Naive thymus-derived CD4-positive, alpha-beta T cell (primary cell): Measurements from ENCODE around the gene MYOM1. TPM values are rescaled to one million over a fixed set of nuclear protein-coding genes. Genes with fewer than 3 reads are reported as not detected.

Source experiments
- ATAC-seq: fragments of 150-1000 bp; cut with Tn5 transposase; 2 replicates; pipeline ENCODE4 v1.10.0; 2021; ENCODE audit warnings: mild to moderate bottlenecking, moderate library complexity
- CTCF ChIA-PET: fragments of 350-600 bp; sonication (Branson Sonifier 250); formaldehyde crosslinking; loops from one replicate; lab custom pipeline; 2021; ENCODE audit warnings: antibody characterized with exemption; lab: Charles Lee
- POLR2A ChIA-PET: fragments of 350-600 bp; sonication (Branson Sonifier 250); formaldehyde crosslinking; loops from one replicate; lab custom pipeline; 2021; ENCODE audit warnings: antibody characterized with exemption, inconsistent platforms; lab: Charles Lee
- DNase-seq, 9 donors: peaks; one replicate each; pipeline versions ENCODE4 v3.0.0 to v3.0.0-alpha.2; 2020 to 2022; ENCODE audit warnings: mixed read lengths in 1 of 9
- H3K27ac ChIP-seq: one replicate; pipeline ENCODE4 v1.7.0; 2013; ENCODE audit warnings: mild to moderate bottlenecking, low read depth, low read length, moderate library complexity
- H3K27me3 ChIP-seq, 2 donors: one replicate each; pipeline ENCODE4 v1.7.0; 2013; ENCODE audit warnings: low read length in 2 of 2, mild to moderate bottlenecking in 2 of 2, moderate library complexity in 2 of 2; ENCODE audit not compliant: control insufficient read depth in 2 of 2, insufficient read depth in 2 of 2
- H3K36me3 ChIP-seq, 3 experiments: 1 replicate in 2 of 3; 2 replicates in 1 of 3; pipeline ENCODE4 v1.7.0; 2013; ENCODE audit warnings: low read length in 3 of 3, mild to moderate bottlenecking in 3 of 3, moderate library complexity in 1 of 3; ENCODE audit not compliant: insufficient read depth in 3 of 3, control insufficient read depth in 2 of 3
- H3K4me1 ChIP-seq, 2 donors: one replicate each; pipeline ENCODE4 v1.7.0; 2013; ENCODE audit warnings: low read length in 2 of 2, mild to moderate bottlenecking in 2 of 2, moderate library complexity in 1 of 2; ENCODE audit not compliant: control insufficient read depth in 2 of 2, insufficient read depth in 2 of 2
- H3K4me3 ChIP-seq: 2 replicates; pipeline ENCODE4 v1.7.0; 2013; ENCODE audit warnings: mild to moderate bottlenecking, low read length
- H3K9me3 ChIP-seq, 3 experiments: 1 replicate in 2 of 3; 2 replicates in 1 of 3; pipeline ENCODE4 v1.7.0; 2013; ENCODE audit warnings: low read length in 3 of 3; ENCODE audit not compliant: control insufficient read depth in 2 of 3
- H3K27ac Mint-ChIP-seq, 9 donors: one replicate each; pipeline ENCODE4 v1.8.0; 2020 to 2022; ENCODE audit warnings: mixed read lengths in 9 of 9, mild to moderate bottlenecking in 8 of 9, moderate library complexity in 5 of 9, inconsistent platforms in 2 of 9
- H3K27me3 Mint-ChIP-seq, 5 donors: one replicate each; pipeline ENCODE4 v1.8.0; 2021 to 2022; ENCODE audit warnings: mixed read lengths in 5 of 5, mild to moderate bottlenecking in 1 of 5
- H3K36me3 Mint-ChIP-seq, 5 donors: one replicate each; pipeline ENCODE4 v1.8.0; 2020 to 2022; ENCODE audit warnings: mixed read lengths in 5 of 5, mild to moderate bottlenecking in 3 of 5, inconsistent platforms in 1 of 5
- H3K4me1 Mint-ChIP-seq, 7 donors: one replicate each; pipeline ENCODE4 v1.8.0; 2020 to 2022; ENCODE audit warnings: mixed read lengths in 7 of 7, mild to moderate bottlenecking in 3 of 7, inconsistent platforms in 1 of 7
- H3K4me3 Mint-ChIP-seq, 10 donors: one replicate each; pipeline ENCODE4 v1.8.0; 2020 to 2022; ENCODE audit warnings: mild to moderate bottlenecking in 10 of 10, mixed read lengths in 10 of 10, moderate library complexity in 6 of 10, inconsistent platforms in 2 of 10
- H3K9me3 Mint-ChIP-seq, 11 donors: one replicate each; pipeline ENCODE4 v1.8.0; 2020 to 2022; ENCODE audit warnings: mixed read lengths in 11 of 11, mild to moderate bottlenecking in 4 of 11, inconsistent platforms in 1 of 11, moderate library complexity in 1 of 11
- intact Hi-C, 2 donors: fragments of 100-400 bp; cut with micrococcal nuclease; formaldehyde crosslinking; loops; one replicate each; pipeline ENCODE4 v1.15.1; 2023
- polyA plus RNA-seq, 2 donors: library from polyadenylated mRNA; unstranded; fragments of 300-500 nt; fragmentation: Illumina TruSeq; gene quantifications; one replicate each; pipeline ENCODE4 v1.2.3, GENCODE V29; 2021
- total RNA-seq, 6 experiments: library from RNA in 5 of 6; stranded (reverse) in 5 of 6; gene quantifications; 1 replicate in 5 of 6; 2 replicates in 1 of 6; pipeline ENCODE4 v1.2.3 and lab custom pipeline; 2021 to 2026

Gene MYOM1
- total and polyA plus RNA-seq, 7 experiments from 2014 or later = 0.83 to 6.7 (median 1.9) TPM

- Histone ChIP-seq H3K9me3 (no peaks in the 10 kb centered on the region), H3K27me3 (no peaks in the 10 kb centered on the region), H3K4me3 (no peak overlapping the region), H3K36me3 (no peaks in the 10 kb centered on the region), H3K27ac (no peak overlapping the region), H3K4me1 (no peaks in the 10 kb centered on the region)
- Mint-ChIP-seq H3K4me1 (peaks cover 0 to 13% (median 7%) of the 10 kb centered on the region in 7 donors), H3K9me3 (peaks cover 0 to 1% (median 0%) of the 10 kb centered on the region in 11 donors), H3K27me3 (peaks cover 0 to 2% (median 0%) of the 10 kb centered on the region in 5 donors), H3K36me3 (peaks cover 0 to 14% (median 3%) of the 10 kb centered on the region in 5 donors), H3K27ac (no peak overlapping the region), H3K4me3 (no peak overlapping the region)
- ATAC-seq (no peak), DNase-seq (no peak)
- intact Hi-C loops = no loop called here
- ChIA-PET POLR2A (no interaction called here), CTCF (interaction anchor here (0.9 kb wide), 1 partner anchor 27 kb away, joined by 3 read pairs; no protein-coding TSS in a partner anchor)
Observed at GRCh38 chr18:3218819-3219218, 949 bp downstream of the MYOM1 start.

GRCh38 chr18:3217948-3218647 is 1.7 kb downstream of the MYOM1 start:
- no peaks in the 10 kb centered on the region for H3K36me3 ChIP-seq
- H3K4me1 Mint-ChIP-seq = peaks cover 0 to 13% (median 7%) of the 10 kb centered on the region in 7 donors
- H3K36me3 Mint-ChIP-seq = peaks cover 0 to 14% (median 3%) of the 10 kb centered on the region in 5 donors
- ATAC-seq (no peak), DNase-seq (no peak)
- POLR2A ChIA-PET = no interaction called here
- no peaks in the 10 kb centered on the region for H3K4me1 ChIP-seq
- CTCF ChIA-PET = interaction anchor here (0.9 kb wide), 1 partner anchor 28 kb away, joined by 3 read pairs; no protein-coding TSS in a partner anchor
- H3K27ac ChIP-seq = no peak overlapping the region
- H3K27me3 Mint-ChIP-seq = peaks cover 0 to 2% (median 0%) of the 10 kb centered on the region in 5 donors
- intact Hi-C loops = no loop called here
- H3K9me3 Mint-ChIP-seq = peaks cover 0 to 1% (median 0%) of the 10 kb centered on the region in 11 donors
- H3K27me3 ChIP-seq = no peaks in the 10 kb centered on the region
- no peaks in the 10 kb centered on the region for H3K9me3 ChIP-seq
- no peak overlapping the region for H3K4me3 ChIP-seq
- H3K4me3 Mint-ChIP-seq = no peak overlapping the region
- H3K27ac Mint-ChIP-seq = no peak overlapping the region

- Mint-ChIP-seq H3K27me3 (peaks cover 0 to 2% (median 0%) of the 10 kb centered on the region in 5 donors), H3K27ac (peak overlapping the region in 2 of 9 donors; percentile 19 to 66), H3K4me3 (no peak overlapping the region), H3K36me3 (peaks cover 0 to 14% (median 3%) of the 10 kb centered on the region in 5 donors), H3K9me3 (peaks cover 0 to 1% (median 0%) of the 10 kb centered on the region in 11 donors), H3K4me1 (peaks cover 0 to 18% (median 12%) of the 10 kb centered on the region in 7 donors)
- Histone ChIP-seq H3K4me3 (no peak overlapping the region), H3K27me3 (no peaks in the 10 kb centered on the region), H3K9me3 (no peaks in the 10 kb centered on the region), H3K36me3 (no peaks in the 10 kb centered on the region), H3K27ac (no peak overlapping the region), H3K4me1 (no peaks in the 10 kb centered on the region)
- intact Hi-C loops = no loop called here
- ChIA-PET POLR2A (no interaction called here), CTCF (no interaction called here)
- no peak for ATAC-seq
- DNase-seq = no peak
Observed at GRCh38 chr18:3216987-3217386, 2.8 kb downstream of the MYOM1 start.

GRCh38 chr18:3214855-3215637 is 4.7 kb downstream of the MYOM1 start:
- Mint-ChIP-seq H3K27ac (peak overlapping the region in 3 of 9 donors; percentile 16 to 78 (median 76)), H3K9me3 (peaks cover 0 to 1% (median 0%) of the 10 kb centered on the region in 11 donors), H3K4me1 (peaks cover 0 to 18% (median 12%) of the 10 kb centered on the region in 7 donors), H3K4me3 (no peak overlapping the region), H3K36me3 (peaks cover 0 to 30% (median 14%) of the 10 kb centered on the region in 5 donors), H3K27me3 (peaks cover 0 to 2% (median 0%) of the 10 kb centered on the region in 5 donors)
- no peak overlapping the region for H3K4me3 ChIP-seq
- no peaks in the 10 kb centered on the region for H3K9me3 ChIP-seq
- intact Hi-C loops = loop anchor here in 1 of 2 donors (5.0 kb wide), 1 partner anchor 38 kb away; no protein-coding TSS in a partner anchor
- no peak overlapping the region for H3K27ac ChIP-seq
- CTCF ChIA-PET = no interaction called here
- POLR2A ChIA-PET = no interaction called here
- no peaks in the 10 kb centered on the region for H3K27me3 ChIP-seq
- no peaks in the 10 kb centered on the region for H3K4me1 ChIP-seq
- no peak for DNase-seq
- H3K36me3 ChIP-seq = no peaks in the 10 kb centered on the region
- no peak for ATAC-seq

- ATAC-seq (peak; percentile 89), DNase-seq (peak in 7 of 9 donors; percentile 33 to 71 (median 57))
- H3K27ac Mint-ChIP-seq = peak overlapping the region; percentile 35 to 91 (median 78)
- H3K4me3 Mint-ChIP-seq = peak overlapping the region in 6 of 10 donors; percentile 9 to 57 (median 38)
- Histone ChIP-seq H3K4me1 (no peaks in the 10 kb centered on the region), H3K9me3 (no peaks in the 10 kb centered on the region), H3K27me3 (no peaks in the 10 kb centered on the region), H3K27ac (peak overlapping the region; percentile 22), H3K4me3 (no peak overlapping the region), H3K36me3 (no peaks in the 10 kb centered on the region)
- peaks cover 0 to 2% (median 0%) of the 10 kb centered on the region in 5 donors for H3K27me3 Mint-ChIP-seq
- peaks cover 0 to 3% (median 0%) of the 10 kb centered on the region in 11 donors for H3K9me3 Mint-ChIP-seq
- ChIA-PET CTCF (interaction anchor here (0.7 kb wide), 2 partner anchors 33 to 239 kb away, joined by 3 read pairs; no protein-coding TSS in a partner anchor), POLR2A (interaction anchor here (0.6 to 1.1 kb wide), 2 partner anchors 26 to 32 kb away, joined by 3 read pairs; no protein-coding TSS in a partner anchor)
- H3K4me1 Mint-ChIP-seq = peaks cover 0 to 18% (median 12%) of the 10 kb centered on the region in 7 donors
- peaks cover 0 to 36% (median 17%) of the 10 kb centered on the region in 5 donors for H3K36me3 Mint-ChIP-seq
- intact Hi-C loops = loop anchor here in 1 of 2 donors (1.0 to 5.0 kb wide), 2 partner anchors 34 to 36 kb away; partner anchors contain the start of gene MYL12A
Observed at GRCh38 chr18:3213300-3214059, 6.3 kb downstream of the MYOM1 start.
